HG03558 (cell line): Measurements from ENCODE around the gene PPFIBP1.
A peak's percentile ranks its signal among the peaks of the same experiment; 100 is the strongest.

ENCODE experiments used
- ATAC-seq: cut with Tn5 transposase; IDR thresholded peaks from one replicate; pipeline ENCODE4 v1.9.1; 2021; ENCODE audit warnings: moderate number of reproducible peaks; ENCODE audit not compliant: unreplicated experiment; ENCODE audit errors: extremely low read depth

Gene PPFIBP1

GRCh38 chr12:27689558-27690180 is 165.7 kb downstream of the PPFIBP1 start:
- no peak for ATAC-seq

GRCh38 chr12:27693403-27693802 is 169.4 kb downstream of the PPFIBP1 start:
- ATAC-seq: no peak

DNA sequence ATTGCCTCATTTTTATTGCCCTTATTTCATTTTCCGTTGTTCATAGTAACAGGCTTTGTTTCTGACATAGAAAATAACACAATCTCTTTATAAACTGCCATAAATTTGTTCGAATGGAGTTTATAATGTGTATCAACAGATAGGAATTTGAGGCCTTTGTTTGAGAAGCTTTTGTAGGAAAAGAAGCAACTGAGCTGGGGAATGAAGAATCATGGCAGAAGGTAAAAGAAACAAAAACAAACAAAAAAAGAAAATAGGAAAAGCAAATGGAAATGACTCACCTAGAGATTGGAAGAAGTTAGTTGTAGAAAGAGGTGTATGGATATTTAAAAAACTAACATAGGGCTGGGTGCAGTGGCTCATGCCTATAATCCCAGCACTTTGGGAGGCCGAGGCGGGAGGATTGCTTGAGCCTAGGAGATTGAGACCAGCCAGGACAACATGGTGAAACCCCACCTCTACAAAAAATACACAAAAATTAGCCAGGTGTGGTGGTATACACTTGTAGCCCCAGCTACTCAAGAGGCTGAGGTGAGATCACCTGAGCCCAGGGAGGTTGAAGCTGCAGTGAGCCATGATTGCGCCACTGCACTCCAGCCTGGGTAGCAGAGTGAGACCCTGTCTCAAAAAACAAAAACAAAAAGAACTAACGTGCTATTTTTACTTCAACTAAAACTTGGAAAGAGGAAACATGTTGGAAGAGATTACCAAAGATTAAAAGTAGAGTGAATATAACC is 171.7 kb downstream of the PPFIBP1 start:
- ATAC-seq: no peak

DNA sequence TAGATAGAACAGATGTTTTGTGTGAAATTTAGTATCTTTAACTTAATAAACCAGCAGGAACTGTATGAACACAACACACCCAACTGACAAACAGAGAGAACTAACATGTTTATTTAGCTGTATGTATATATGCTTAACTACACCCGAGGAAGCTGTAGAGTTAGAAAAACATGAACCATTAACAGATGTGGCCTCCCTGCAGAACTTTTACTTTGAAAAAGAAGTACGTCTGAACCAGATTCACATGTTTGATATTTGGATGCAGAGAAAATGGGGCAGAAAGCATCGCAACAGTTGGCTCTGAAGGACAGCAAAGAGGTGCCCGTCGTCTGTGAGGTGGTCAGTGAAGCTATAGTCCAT is 172.3 kb downstream of the PPFIBP1 start, which contains the start of gene REP15:
REP15 (plus strand) TSS at position 155 of the 360 bp plus-strand sequence; CDS start at position 271, 116 bp downstream.
- ATAC-seq: no peak

DNA sequence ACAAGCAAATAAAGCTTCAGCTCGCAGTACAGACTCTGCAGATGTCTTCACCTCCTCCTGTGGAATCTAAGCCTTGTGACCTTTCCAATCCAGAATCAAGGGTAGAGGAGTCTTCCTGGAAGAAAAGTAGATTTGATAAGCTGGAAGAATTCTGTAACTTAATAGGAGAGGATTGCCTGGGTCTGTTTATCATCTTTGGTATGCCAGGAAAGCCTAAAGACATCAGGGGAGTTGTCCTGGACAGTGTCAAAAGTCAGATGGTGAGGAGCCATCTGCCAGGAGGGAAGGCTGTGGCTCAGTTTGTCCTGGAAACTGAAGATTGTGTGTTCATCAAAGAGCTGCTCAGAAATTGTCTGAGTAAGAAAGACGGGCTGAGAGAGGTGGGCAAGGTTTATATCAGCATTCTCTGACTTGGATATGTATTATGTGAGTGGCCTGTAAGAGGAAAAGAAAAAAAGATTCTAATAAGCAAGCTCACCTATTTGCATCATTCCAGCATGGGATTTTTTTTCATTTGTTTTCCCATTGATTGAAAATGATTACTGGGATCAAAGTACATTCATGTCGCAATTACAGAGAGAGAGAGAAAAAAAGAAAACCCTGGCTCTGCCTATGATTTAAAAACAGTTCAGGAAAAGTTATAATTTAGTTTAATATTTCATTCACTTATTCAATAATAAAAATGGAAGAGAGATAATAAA is 173.0 kb downstream of the PPFIBP1 start:
- no peak for ATAC-seq

GRCh38 chr12:27703720-27704452 is 179.9 kb downstream of the PPFIBP1 start:
- no peak for ATAC-seq

GRCh38 chr12:27705263-27705662 is 181.3 kb downstream of the PPFIBP1 start:
- no peak for ATAC-seq

DNA sequence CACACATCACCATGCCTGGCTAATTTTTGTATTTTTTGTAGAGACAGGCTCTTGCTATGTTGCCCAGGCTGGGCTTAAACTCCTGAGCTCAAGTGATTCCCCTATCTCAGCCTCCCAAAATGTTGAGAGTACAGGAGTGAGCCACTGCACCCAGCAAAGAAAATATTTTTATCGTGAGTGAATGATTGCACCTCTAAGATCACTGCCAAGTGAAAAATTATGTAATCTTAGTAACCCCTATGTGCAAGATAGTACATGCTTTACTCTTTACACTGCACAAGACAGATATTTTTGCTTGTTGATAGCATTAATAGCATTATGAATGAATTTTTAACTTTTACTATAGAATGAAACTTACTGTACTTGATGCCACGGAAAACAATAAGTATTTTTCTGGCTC is 183.2 kb downstream of the PPFIBP1 start:
- ATAC-seq: no peak

DNA sequence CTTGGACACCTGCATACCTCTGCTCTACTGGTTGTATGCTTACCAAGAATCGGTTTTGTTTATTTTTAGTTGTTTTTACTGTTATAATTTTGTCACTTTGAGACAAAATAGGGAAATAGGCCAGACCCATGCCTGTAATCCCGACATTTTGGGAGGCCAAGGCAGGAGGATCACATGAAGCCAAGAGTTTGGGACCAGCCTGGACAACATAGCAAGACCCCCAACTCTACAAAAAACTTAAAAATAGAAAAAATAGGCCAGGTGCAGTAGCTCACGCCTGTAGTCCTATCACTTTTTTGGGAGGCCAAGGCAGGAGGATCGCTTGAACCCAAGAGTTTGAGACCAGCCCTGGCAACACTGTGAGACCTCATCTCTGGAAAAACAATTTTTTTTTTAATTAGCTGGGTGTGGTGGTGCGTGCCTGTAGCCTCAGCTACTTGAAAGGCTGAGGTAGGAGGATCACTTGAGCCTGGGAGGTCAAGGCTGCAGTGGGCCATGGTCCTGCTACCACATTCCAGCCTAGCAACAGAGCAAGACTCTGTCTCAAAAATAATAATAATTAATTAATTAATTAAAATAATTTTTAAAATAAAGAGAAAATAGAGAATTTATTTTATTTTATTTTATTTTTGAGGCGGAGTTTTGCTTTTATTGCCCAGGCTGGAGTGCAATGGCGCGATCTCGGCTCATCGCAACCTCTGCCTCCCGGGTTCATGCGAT is 185.4 kb downstream of the PPFIBP1 start:
- no peak for ATAC-seq

- peak; percentile 24 for ATAC-seq
Measured at GRCh38 chr12:27709932-27710591, 186.1 kb downstream of the PPFIBP1 start.

DNA sequence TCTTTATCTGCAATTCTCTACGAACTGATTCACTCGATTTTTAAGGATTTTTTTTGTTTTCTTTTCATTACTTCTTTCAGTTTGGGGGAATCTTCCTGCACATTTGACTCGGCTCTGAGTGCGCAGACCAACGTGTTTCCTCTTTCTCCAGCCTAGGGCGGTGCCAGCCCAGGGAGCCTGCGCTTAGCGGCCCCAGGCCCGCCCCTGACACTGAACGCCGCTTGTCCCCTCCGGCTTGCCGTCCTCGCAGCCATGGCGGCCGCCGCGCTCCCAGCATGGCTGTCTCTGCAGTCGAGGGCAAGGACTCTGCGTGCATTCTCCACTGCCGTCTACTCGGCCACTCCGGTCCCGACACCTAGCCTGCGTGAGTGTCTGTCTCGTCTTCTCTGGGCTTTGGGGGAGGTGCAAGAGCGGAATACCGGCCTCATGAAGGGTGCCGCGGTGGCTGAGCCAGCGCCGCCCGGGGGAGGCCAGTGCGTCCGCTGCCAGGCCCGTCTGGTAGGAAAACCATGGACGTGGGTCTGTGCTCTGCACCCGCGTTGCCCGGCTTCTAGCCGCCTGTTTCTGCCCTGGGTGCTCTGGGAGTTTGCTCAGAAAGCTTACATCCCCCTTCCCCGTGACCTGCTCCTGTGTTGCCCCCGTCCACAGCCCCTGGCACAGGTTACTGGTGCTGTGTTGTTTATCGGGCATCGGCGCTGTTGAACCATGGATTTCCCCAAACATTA is 186.7 kb downstream of the PPFIBP1 start, which contains the start of gene MRPS35:
MRPS35 (plus strand) TSS at position 241 of the 725 bp plus-strand sequence; CDS start at position 253, 12 bp downstream.
- ATAC-seq: peak; percentile 84

GRCh38 chr12:27711317-27711682 is 187.3 kb downstream of the PPFIBP1 start:
- ATAC-seq: no peak

GRCh38 chr12:27711967-27712366 is 188.0 kb downstream of the PPFIBP1 start:
- ATAC-seq: no peak

DNA sequence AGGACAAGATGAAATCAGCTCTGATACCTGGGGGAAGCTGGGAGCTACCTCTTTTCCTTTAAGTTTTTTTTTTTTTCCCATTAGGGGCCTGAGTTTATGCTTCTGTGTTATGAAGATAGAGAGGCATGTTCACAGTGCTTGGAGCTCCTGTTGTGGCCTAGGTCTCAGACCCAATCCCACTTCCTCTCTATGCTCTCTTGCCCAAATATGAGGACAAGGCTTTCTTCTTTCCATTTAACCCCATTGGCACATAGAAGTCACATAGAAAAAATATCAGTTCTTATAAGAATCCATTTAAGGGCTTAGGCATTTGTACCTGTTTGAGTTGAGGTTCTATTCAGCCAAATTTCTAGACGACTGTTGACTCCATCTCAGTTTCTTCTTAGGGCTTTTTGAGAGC is 199.2 kb downstream of the PPFIBP1 start:
- ATAC-seq: no peak

DNA sequence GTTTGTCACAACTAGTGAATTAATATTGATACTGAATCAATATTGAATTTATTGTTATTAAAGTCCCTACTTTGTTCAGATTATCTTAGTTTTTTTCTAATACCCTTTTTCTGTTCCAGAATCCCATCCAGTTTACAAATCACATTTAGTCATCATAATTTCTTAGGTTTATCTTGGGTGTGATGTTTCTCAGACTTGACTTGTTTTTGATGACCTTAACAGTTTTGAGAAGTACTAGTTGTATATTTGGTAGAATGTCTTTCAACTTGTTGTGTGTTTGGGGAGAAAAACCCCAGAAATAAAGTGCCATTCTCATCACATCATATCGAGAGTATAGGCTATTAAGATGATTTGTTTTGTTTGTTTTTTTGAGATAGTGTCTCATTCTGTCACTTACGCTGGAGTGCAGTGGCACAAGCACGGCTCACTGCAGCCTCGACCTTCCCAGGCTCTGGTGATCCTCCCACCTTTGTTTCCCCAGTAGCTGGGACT is 206.1 kb downstream of the PPFIBP1 start:
- ATAC-seq: no peak

DNA sequence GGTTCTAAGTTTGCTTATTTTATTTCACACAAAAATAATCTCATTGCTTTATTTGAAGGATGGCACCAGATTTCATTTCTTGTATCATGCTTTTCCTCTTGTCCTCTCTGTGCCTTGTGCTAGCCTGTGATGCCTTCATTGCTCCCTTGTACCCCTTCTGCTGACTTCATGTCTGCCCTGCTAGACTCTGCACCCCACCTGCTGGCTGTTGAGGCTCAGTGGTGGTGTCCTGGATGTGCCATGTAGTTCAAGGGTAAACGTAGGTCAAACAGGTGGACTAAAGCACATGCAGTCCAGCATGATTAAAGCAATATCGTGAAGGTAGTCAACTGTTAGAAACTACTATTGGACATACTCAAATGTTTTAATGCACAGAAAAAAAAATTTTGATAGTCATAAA is 208.3 kb downstream of the PPFIBP1 start:
- no peak for ATAC-seq

DNA sequence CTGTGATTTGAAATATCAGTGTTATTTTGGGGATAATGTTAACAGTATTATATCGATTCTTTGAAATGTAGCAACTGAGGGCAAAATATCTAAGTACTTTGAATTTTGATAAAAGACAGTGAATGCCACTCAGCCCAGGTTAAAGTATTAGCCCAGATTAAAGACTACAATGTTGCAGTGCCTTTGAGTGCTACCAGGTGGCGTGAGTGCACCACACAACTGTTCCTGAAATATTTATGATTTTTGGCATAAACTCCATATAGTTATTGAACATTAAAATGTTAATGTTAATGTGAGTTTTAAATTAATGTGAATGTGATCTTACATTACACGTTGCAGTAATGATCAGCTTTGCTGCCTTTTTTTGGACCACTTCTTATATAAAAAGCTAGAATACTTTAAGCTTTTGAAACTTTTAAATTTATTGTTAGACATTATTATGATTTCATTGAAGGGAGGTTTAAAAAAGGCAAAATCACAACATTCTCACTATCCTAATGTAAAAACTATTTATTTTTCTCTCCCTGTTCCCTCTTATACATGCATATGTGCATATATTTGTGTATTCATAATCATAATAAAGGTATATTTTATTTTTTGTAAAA is 209.1 kb downstream of the PPFIBP1 start:
- no peak for ATAC-seq

DNA sequence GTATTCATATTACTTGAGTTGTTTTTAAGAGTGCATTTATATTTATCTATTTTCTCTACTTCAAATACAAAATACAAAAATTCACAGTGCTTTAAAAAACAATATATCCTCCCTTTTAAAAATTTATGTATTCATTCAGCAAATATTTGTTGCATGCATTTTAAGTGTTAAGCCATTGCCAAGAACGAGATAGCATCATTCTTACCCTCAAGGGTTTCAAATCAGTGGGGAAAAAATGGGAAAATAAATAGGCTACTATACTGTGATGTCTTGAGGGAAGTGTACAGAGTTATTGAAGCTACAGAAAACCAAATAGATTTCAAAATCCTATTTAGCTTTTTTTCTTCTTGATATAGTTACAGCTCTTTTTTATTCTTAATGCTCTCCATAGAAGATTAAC is 209.8 kb downstream of the PPFIBP1 start:
- ATAC-seq: no peak
